DMS 273 (cell line): Measurements from ENCODE around the gene AMPD3.
A peak's percentile ranks its signal among the peaks of the same experiment; 100 is the strongest.

ENCODE experiments used
- DNase-seq: peaks from one replicate; lab custom pipeline; 2025; ENCODE audit not compliant: unreplicated experiment; lab: John Stamatoyannopoulos, UW

The AMPD3 gene

DNA sequence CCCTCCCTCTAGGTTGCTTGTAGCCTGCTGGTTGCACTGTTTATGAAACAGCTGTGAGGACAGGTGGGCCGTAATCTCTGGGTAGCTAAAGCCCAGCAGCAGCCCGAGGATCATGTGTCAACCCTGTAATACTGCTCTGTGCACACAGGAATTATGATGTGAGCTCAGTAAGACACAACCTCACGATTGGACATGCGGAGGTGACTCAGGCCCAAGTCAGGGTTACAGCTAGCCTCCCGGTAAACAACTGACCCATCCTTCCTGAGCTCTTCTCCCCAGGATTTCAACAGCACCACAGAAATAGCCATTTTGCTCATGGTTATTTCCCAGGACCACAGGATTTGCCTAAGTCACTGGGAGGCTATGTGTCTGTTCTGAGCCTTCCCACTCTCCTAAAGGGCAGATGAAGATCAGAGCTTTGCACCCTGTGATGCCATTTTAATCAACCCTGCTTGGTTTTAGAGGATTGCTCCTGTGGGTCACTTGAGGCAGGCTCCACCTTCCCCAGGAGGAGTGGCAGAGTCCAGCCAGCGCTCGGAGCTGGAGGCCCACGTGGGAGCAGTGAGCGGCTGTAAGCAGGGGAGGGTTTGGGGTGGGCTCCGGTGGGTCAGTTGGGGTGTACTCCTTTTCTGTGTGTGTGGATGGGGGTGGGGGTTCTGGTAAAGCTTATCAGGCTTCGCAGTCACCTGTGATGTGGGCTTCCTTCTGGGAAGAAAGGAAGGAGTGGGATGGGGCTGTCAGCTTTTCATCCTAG, at the start of gene AMPD3:
AMPD3 (plus strand) TSS at position 387 of the 754 bp plus-strand sequence. CDS start 6,256 bp downstream, outside the sequence.
- peak; percentile 93 for DNase-seq

DNA sequence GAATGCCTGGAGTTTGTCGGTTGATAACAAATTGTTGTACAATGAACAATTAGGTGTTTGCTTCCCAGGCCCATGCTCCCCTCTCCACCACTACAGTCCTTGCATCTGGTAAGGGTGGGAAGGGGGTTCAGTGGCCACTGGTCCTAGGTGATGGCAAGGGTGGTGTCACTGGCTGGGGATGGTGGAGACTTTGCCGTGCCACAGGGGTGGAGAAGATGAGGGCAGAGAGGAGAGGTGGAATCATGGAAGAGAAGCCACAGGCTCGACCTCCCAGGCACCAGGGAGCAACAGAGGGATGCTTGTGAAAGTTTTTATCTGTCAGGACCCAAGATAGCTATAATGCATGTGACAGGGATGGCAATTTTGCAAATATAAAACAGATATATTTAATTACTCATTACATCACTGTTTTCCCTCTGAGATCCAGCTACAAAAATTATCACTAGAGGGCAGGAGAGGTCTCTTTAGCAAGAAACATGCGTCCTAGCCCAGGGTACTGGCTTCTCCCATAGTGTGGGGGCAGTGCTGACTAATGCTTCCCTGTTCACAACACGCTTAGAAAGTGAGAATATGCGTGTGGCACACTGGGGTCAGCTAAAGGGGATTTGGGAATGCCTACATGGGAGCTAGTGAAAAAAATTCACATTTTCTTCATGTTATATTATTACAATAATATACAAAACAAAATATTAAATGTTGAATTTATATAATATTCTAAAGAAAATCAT, 49.0 kb upstream of the AMPD3 start:
- peak; percentile 90 for DNase-seq

DNA sequence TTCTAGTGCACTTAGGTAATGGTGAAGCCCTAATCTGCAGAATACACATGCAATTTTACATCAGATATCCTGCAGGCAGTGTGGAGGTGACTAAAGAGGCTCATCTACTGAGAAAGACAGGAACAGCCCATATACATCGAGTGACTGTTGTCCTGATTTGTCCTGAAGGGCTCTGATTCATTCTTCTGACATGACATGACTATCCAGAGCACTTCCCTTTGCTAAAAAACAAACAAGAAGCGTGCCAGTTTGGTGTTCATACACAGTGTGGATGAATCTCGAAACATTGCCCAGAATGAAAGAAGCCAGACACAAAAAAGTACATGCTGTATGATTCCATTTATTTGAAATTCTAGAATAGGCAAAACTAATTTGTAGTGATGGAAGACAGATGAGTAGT, 48.0 kb upstream of the AMPD3 start:
- no peak for DNase-seq

DNA sequence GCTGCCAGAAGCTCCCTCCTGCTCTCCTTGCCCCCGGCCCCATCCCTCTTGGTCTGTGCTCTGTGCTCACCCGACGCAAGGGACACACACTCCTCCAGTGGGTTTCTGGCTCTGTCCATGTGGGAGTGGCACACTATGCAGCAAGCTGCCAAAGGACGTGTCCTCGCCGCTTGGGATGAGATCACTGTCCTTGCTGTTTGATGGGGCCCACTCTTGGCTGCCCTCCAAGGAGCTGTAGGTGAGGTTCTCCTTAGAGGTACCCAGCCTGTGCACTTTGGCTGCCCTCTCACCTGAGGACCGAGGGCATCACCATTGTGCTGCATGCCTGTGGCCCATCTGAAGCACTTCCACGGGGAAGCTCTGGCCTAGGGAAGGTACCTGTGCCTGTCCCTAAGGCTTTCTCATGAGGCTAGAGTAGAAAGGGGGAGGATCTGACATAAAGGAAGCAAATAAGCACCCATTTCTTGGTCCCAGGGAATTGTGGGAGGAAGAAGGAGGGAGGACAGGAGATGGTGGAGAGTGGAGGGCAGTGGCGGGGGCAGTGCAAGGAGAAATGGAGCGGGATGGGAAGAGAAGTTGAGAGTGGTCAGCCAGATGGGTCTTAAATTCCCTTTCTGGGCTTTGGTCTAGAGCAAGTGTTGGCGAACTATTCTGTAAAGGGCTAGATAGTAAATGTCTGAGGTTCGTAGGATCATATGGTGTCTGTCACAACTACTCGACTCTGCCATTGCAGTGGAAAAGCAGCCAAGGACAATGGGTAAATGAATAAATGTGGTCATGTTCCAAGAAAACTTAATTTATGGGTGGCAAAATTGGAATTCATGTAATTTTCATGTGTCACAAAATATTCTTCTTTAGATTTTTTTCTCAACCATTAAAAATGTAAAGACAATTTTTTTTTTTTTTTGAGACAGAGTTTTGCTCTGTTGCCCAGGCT, 47.0 kb upstream of the AMPD3 start:
- DNase-seq, result no peak

DNA sequence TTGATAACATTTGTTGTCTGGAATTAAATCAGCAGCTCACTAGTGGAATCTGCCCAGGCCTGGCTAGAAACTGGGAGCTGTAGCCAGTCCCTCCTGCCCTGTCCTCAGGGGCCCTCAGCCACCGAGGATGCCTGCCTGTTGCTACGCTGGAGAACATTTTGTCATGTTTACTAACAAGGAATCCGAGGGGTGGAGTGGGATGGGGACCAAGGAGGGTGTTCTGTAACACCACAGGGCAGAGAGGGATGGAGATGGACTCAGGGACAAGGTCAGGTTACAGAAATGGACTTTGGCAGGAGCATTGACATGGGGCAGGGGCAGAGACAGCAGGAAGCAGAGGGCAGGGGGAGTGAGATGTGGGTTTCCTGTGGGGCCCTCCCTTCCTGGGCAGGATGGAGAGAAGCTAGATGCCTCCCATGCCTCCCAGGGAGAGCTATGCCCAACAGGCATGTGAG, 45.8 kb upstream of the AMPD3 start:
- no peak for DNase-seq

DNA sequence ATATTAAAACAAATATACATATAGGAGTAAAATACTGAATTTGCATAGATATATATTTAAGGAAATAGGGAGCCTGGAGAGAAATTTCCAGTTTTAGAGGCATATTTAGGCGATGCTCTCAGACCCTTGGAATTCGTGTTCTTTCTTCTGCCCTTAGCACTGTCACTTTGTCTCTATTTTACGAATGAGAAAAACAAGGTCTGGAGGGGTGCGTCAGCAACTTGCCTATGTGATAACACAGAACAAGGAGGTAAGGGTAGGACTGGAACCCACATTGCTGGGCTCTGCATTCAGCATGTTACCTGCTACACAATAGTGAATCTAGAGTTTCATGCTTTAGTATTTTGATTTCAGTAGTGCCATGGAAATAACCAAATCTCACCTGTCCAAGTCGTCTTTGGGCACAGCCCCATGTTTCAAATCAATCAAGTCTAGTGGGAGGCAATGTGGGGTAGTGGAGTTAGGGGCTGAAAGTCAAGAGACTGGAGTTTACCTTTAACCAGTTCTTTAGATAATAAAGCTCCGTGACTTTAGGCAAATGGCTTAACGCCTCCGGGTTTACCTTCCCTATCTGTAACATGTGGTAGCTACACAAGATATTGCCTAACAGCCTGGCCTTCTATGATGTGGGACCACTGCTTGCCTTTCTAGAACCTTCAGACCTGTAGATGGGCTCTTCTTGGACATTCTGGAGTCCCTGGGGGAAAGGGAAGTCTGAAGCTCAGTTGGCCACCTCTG, 44.8 kb upstream of the AMPD3 start:
- DNase-seq, result no peak

DNA sequence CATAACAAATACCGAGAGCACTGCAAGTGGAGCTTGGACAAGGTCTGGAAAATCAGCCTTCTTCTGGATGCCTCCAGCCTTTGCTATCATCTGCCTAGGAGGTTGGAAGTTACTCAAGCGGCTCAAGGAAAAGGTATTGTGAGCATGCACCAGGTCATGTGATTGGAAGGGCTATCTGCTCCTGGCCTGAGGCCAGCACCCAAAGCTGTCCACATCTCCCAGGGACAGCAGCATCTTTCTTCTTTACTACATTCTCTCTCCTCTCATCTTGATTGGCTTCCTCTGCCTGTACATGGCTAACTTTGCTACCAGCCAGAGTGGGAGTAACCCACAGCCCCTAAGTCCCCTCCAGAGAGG, 44.2 kb upstream of the AMPD3 start:
- no peak for DNase-seq

- no peak for DNase-seq
These were observed 42.8 kb upstream of the AMPD3 start for GRCh38 chr11:10412266-10412665.

DNA sequence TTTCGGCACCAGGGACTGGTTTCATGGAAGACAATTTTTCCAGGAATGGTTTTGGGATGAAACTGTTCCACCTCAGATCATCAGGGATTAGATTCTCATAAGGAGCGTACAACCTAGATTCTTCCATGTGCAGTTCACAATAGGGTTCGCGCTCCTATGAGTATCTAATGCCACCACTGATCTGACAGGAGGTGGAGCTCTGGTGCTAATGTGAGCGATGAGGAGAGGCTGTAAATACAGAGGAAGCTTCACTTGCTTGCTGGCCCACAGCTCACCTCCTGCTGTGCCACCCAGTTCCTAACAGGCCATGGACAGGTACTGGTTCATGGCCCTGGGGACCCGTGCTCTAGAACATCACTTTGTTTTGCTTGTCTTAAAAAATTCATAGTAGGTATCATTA, 41.8 kb upstream of the AMPD3 start:
- DNase-seq, result peak; percentile 37

GRCh38 chr11:10414181-10414580, 40.9 kb upstream of the AMPD3 start:
- DNase-seq, result no peak

GRCh38 chr11:10414659-10415058, 40.4 kb upstream of the AMPD3 start:
- DNase-seq, result no peak

DNA sequence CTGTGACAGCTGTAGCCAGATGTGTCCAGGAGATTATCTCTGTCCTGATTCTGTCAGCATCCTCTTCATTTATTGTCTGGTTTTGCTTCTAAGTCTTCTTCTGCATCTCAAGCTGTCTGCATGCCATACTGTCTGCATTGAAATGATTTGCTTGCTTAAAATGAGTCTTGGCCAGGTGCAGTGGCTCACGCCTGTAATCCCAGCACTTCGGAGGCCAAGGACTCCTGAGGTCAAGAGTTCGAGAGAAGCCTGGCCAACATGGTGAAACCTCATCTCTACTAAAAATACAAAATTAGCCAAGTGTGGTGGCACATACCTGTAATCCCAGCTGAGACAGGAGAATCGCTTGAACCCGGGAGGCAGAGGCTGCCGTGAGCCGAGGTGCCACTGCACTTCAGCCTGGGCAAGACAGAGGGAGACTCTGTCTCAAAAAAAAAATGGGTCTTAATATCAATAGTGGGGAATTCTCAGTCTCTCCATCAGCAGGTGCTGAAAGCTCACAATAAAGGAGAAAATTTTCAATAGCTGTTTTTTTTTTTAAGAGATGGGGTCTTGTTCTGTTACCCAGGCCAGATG, 39.2 kb upstream of the AMPD3 start:
- DNase-seq, result no peak

DNA sequence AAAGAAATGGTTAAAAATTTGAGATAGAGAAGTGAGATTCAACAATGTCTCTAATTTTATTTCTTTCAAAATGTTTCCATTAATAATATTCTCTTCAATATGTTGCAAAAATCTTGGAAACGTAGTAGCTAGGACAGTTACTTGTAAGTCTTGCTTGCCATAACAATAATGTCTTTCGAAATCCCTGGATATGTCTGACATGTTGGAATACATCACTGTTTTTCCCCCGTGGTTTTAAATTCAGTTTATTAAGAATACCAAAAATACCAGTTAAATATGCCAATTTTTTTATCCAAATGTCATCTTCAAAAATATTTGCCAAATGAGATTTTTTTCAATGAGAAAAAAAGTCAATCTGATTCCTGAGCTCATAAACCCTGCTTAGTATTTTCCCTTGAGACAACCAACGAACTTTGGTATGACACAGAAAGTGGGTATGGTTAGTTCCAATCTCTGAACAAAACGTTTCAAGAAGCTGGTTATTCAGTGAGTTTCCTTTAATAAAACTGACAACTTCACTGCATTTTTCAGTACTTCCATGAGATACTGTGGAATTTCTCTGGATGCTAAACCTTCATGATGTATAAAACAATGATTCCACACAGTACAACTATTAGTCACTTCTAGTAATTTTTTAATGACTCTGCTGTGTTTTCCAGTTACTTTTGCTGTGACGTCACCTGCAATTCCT, 36.7 kb upstream of the AMPD3 start:
- DNase-seq, result no peak

- no peak for DNase-seq
These were observed 36.1 kb upstream of the AMPD3 start for GRCh38 chr11:10418950-10419310.

DNA sequence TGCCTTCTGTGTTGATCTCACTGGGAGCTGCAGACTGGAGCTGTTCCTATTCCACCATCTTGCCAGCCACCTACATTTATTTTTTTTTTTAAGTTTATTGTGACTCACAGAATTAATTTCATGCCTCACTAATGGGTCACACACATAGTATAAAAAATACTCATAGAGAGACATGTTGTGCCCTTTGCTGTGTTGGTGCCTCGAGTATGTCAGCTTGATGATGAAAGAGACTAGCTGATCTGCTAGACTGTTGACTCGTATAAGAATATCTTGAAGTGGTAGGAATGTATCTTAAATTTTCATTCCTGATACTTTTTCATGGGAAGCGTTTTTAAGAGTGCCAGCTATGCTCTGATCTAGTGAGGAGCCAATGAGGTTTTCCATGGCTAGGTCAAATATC, 28.6 kb upstream of the AMPD3 start:
- no peak for DNase-seq

- no peak for DNase-seq
These were observed 26.6 kb upstream of the AMPD3 start for GRCh38 chr11:10428453-10428852.

DNA sequence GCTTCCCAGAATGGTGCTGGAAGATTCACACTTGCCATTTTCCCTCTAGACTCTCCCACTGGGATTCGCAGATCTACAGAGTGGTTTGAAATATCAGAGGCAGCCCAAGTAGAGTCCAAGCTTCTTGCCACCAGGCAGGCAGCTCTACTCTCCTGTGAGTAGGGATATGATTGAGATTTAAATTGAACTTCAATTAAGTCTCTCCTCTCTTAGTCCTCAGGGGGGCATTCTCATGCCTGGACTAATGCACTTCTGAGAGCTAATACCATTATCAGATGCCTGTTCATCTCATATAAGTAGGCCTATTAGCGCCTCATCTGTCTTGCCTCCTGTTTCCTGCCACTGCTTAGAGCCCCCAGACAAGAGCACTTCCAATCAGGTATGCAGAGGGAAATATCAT, 25.5 kb upstream of the AMPD3 start:
- no peak for DNase-seq

DNA sequence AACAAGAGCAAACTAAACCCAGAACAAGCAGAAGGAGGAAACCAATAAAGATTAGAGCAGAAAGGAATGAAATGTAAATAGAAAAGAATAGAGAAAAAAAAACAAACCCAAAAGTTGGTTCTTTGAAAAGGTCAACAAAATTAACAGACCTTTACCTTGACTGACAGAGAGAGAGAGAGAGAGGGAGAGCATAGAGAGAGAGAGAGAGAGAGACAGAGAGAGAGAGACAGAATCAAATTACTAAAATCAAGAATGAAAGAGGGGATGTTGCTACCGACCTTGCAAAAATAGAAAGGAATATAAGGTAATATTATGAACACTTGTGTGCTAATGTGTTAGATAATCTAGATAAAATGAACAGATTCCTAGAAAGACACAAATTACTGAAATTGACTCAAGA, 22.6 kb upstream of the AMPD3 start:
- no peak for DNase-seq

- DNase-seq, result no peak
These were observed 22.1 kb upstream of the AMPD3 start for GRCh38 chr11:10432971-10433370.

- no peak for DNase-seq
These were observed 18.8 kb upstream of the AMPD3 start for GRCh38 chr11:10436224-10436623.
